HCT116 (cell line): ENCODE data around the gene ERC1. TPM values are rescaled to one million over a fixed set of nuclear protein-coding genes. Genes with fewer than 3 reads are reported as not detected.

Experiments used
- ATAC-seq: fragments of 200-7000 bp; cut with Tn5 transposase; 2 replicates; pipeline ENCODE4 v1.9.1; 2020; ENCODE audit warnings: mild to moderate bottlenecking, moderate library complexity
- BruUV-seq: library from RNA; stranded (reverse); fragments of 400-500 nt; replicated peaks from 2 replicates; lab custom pipeline; 2021; lab: Mats Ljungman, UMichigan
- CTCF ChIA-PET: fragments of 300-600 bp; sonication (Branson Sonifier 250); formaldehyde crosslinking; loops from one replicate; lab custom pipeline; 2021; ENCODE audit warnings: antibody characterized with exemption; lab: Charles Lee
- POLR2A ChIA-PET: fragments of 300-600, 350-600 bp; sonication (Branson Sonifier 250); formaldehyde crosslinking; loops from one replicate; lab custom pipeline; 2021; ENCODE audit warnings: antibody characterized with exemption; lab: Charles Lee
- RAD21 ChIA-PET, 2 experiments: fragments of 300-600 bp; sonication (Branson Sonifier 250); formaldehyde crosslinking; loops; one replicate each; lab custom pipeline; 2023; ENCODE audit warnings: low total read pairs in 2 of 2; ENCODE audit not compliant: uncharacterized antibody in 2 of 2, unreplicated experiment in 2 of 2, low non-redundant PET in 1 of 2; lab: Charles Lee
- DNase-seq: peaks from one replicate; pipeline ENCODE4 v3.0.0-alpha.2; 2010; ENCODE audit warnings: low read depth, low spot score
- H2AFZ ChIP-seq: fragments of 200-600 bp; shearing (Covaris generic), sonication (generic); 2 replicates; pipeline ENCODE4 v1.6.1; 2017; ENCODE audit warnings: low read depth, mixed run types, mixed read lengths, antibody characterized with exemption, low read length; ENCODE audit not compliant: poor library complexity, severe bottlenecking
- H3K27ac ChIP-seq: 2 replicates; pipeline ENCODE4 v1.5.1; 2012; ENCODE audit warnings: low read depth, low read length
- H3K27me3 ChIP-seq: fragments of 200-600 bp; sonication (generic); 2 replicates; pipeline ENCODE4 v1.6.1; 2016; ENCODE audit warnings: mixed run types, low read length, mixed read lengths; ENCODE audit not compliant: insufficient read depth
- H3K36me3 ChIP-seq, 2 experiments: fragments of 200-500 bp in 1 of 2; fragments of 200-600 bp in 1 of 2; sonication (Bioruptor generic) in 1 of 2; sonication (generic) in 1 of 2; 2 replicates each; pipeline versions ENCODE4 v1.5.1 to v1.6.1; 2014 to 2016; ENCODE audit warnings: low read length in 2 of 2, inconsistent platforms in 1 of 2, mixed read lengths in 1 of 2, mixed run types in 1 of 2; ENCODE audit not compliant: insufficient read depth in 2 of 2, control insufficient read depth in 1 of 2
- H3K4me1 ChIP-seq, 2 experiments: fragments of 200-600 bp in 1 of 2; sonication (generic) in 1 of 2; 2 replicates each; pipeline versions ENCODE4 v1.5.1 to v1.6.1; 2012 to 2017; ENCODE audit warnings: low read length in 2 of 2, inconsistent platforms in 1 of 2, mild to moderate bottlenecking in 1 of 2, mixed read lengths in 1 of 2, mixed run types in 1 of 2, moderate library complexity in 1 of 2; ENCODE audit not compliant: insufficient read depth in 2 of 2, control insufficient read depth in 1 of 2
- H3K4me2 ChIP-seq: fragments of 200-600 bp; sonication (generic); 2 replicates; pipeline ENCODE4 v1.6.1; 2017; ENCODE audit warnings: mixed run types, low read length, mixed read lengths
- H3K4me3 ChIP-seq, 2 experiments: fragments of 200-600 bp in 1 of 2; sonication (generic) in 1 of 2; replicated peaks in 1 of 2; 2 replicates each; pipeline ENCODE4 v1.5.1; 2011 to 2016; ENCODE audit warnings: low read length in 2 of 2, control low read depth in 1 of 2, low read depth in 1 of 2, mild to moderate bottlenecking in 1 of 2, mixed read lengths in 1 of 2, mixed run types in 1 of 2
- H3K79me2 ChIP-seq: fragments of 200-600 bp; sonication (generic); 2 replicates; pipeline ENCODE4 v1.6.1; 2017; ENCODE audit warnings: mild to moderate bottlenecking, mixed run types, low read length, moderate library complexity, mixed read lengths; ENCODE audit not compliant: insufficient read depth
- H3K9ac ChIP-seq: fragments of 200-600 bp; sonication (generic); 2 replicates; pipeline ENCODE4 v1.6.1; 2016; ENCODE audit warnings: low read length, mixed read lengths
- H3K9me2 ChIP-seq: fragments of 200-600 bp; sonication (generic), shearing (Covaris generic); 2 replicates; pipeline ENCODE4 v1.6.1; 2017; ENCODE audit warnings: mixed run types, mild to moderate bottlenecking, moderate library complexity; ENCODE audit not compliant: insufficient read depth
- H3K9me3 ChIP-seq, 2 experiments: fragments of 200-500 bp in 1 of 2; fragments of 200-600 bp in 1 of 2; sonication (Bioruptor generic) in 1 of 2; sonication (generic) in 1 of 2; 2 replicates each; pipeline ENCODE4 v1.6.1; 2014 to 2017; ENCODE audit warnings: low read length in 2 of 2, mixed read lengths in 2 of 2, inconsistent platforms in 1 of 2, low read depth in 1 of 2, mild to moderate bottlenecking in 1 of 2, mixed run types in 1 of 2, moderate library complexity in 1 of 2; ENCODE audit not compliant: control insufficient read depth in 1 of 2, insufficient read depth in 1 of 2
- H4K20me1 ChIP-seq: fragments of 200-600 bp; sonication (generic), shearing (Covaris generic); 2 replicates; pipeline ENCODE4 v1.6.1; 2017; ENCODE audit warnings: mixed run types, mild to moderate bottlenecking, moderate library complexity; ENCODE audit not compliant: insufficient read depth
- CBX3 ChIP-seq: IDR thresholded peaks from 2 replicates; pipeline ENCODE4 v1.6.1; 2012; ENCODE audit warnings: low read depth
- CEBPB ChIP-seq: IDR thresholded peaks from 2 replicates; pipeline ENCODE4 v1.6.1; 2012; ENCODE audit warnings: low read depth
- EGR1 ChIP-seq: IDR thresholded peaks from 2 replicates; pipeline ENCODE4 v1.6.1; 2012; ENCODE audit warnings: low read depth
- ELF1 ChIP-seq: IDR thresholded peaks from 2 replicates; pipeline ENCODE4 v1.6.1; 2012; ENCODE audit warnings: low read depth, borderline replicate concordance
- EZH2 ChIP-seq: fragments of 200-600 bp; sonication (generic); IDR thresholded peaks from 2 replicates; pipeline ENCODE4 v1.6.1; 2017; ENCODE audit warnings: antibody characterized with exemption, mixed run types
- FOSL1 ChIP-seq: IDR thresholded peaks from 2 replicates; pipeline ENCODE4 v1.6.1; 2012; ENCODE audit warnings: low read depth
- JUND ChIP-seq: IDR thresholded peaks from 2 replicates; pipeline ENCODE4 v1.6.1; 2012
- MAX ChIP-seq: IDR thresholded peaks from 2 replicates; pipeline ENCODE4 v1.6.1; 2012
- POLR2AphosphoS5 ChIP-seq: IDR thresholded peaks from 2 replicates; pipeline ENCODE4 v1.6.1; 2011; ENCODE audit warnings: mild to moderate bottlenecking, low read depth, low read length, moderate library complexity
- RAD21 ChIP-seq: IDR thresholded peaks from 2 replicates; pipeline ENCODE4 v1.6.1; 2012; ENCODE audit warnings: low read depth, mild to moderate bottlenecking
- SIN3A ChIP-seq: IDR thresholded peaks from 2 replicates; pipeline ENCODE4 v1.6.1; 2012; ENCODE audit warnings: low read depth
- SRF ChIP-seq: IDR thresholded peaks from 2 replicates; pipeline ENCODE4 v1.6.1; 2012; ENCODE audit warnings: low read depth
- TCF7L2 ChIP-seq: IDR thresholded peaks from 2 replicates; pipeline ENCODE4 v1.7.0; 2011; ENCODE audit warnings: borderline replicate concordance, inconsistent platforms; ENCODE audit not compliant: insufficient read depth, insufficient read length; ENCODE audit errors: extremely low read depth
- YY1 ChIP-seq: IDR thresholded peaks from 2 replicates; pipeline ENCODE4 v1.6.1; 2011; ENCODE audit warnings: low read length, low read depth, moderate library complexity, mild to moderate bottlenecking; ENCODE audit not compliant: insufficient replicate concordance; ENCODE audit errors: extremely low read depth
- ZBTB33 ChIP-seq: IDR thresholded peaks from 2 replicates; pipeline ENCODE4 v1.6.1; 2011; ENCODE audit warnings: mild to moderate bottlenecking, low read length, moderate library complexity; ENCODE audit not compliant: insufficient replicate concordance; ENCODE audit errors: extremely low read depth
- ZFX ChIP-seq: fragments of 450-650 bp; IDR thresholded peaks from 2 replicates; pipeline ENCODE4 v1.6.1; 2017
- intact Hi-C: fragments of 100-400 bp; cut with micrococcal nuclease; formaldehyde crosslinking; loops from 2 replicates; pipeline ENCODE4 v1.10.0; 2022
- total RNA-seq: library from RNA; stranded (reverse); gene quantifications from one replicate; pipeline ENCODE4 v1.2.1, GENCODE V29; 2021; ENCODE audit not compliant: unreplicated experiment

The ERC1 gene
- total RNA-seq, 1 experiment from 2014 or later: 41.9 TPM

GRCh38 chr12:1367331-1368291 is 376.6 kb downstream of the ERC1 start:
- Histone ChIP-seq H3K36me3 (no peaks in the 10 kb centered on the region), H4K20me1 (0 out of 2 replicates have a peak, but pooled peaks cover 2% of the 10 kb centered on the region), H3K9me2 (no peaks in the 10 kb centered on the region), H3K4me3 (no peak overlapping the region), H3K4me1 (no peaks in the 10 kb centered on the region), H3K9me3 (no peaks in the 10 kb centered on the region), H3K9ac (no peak overlapping the region), H3K27ac (no peak overlapping the region), H3K79me2 (no peaks in the 10 kb centered on the region), H2AFZ (no peak overlapping the region), H3K27me3 (no peaks in the 10 kb centered on the region), H3K4me2 (no peak overlapping the region)
- no peak for TF ChIP-seq YY1
- no peak for TF ChIP-seq JUND
- TF ChIP-seq POLR2AphosphoS5: no peak
- no peak for TF ChIP-seq EGR1
- ATAC-seq (no peak), DNase-seq (no peak)
- intact Hi-C loops: no loop called here
- POLR2A ChIA-PET: no interaction called here
- CTCF ChIA-PET: no interaction called here
- BruUV-seq: no TSS peak
- RAD21 ChIA-PET: no interaction called here

GRCh38 chr12:1369460-1369859 is 378.4 kb downstream of the ERC1 start:
- no peak for TF ChIP-seq YY1
- TF ChIP-seq CEBPB: no peak
- TF ChIP-seq POLR2AphosphoS5: no peak
- TF ChIP-seq JUND: no peak
- TF ChIP-seq CBX3: no peak
- TF ChIP-seq FOSL1: no peak
- no peak for TF ChIP-seq SRF
- no peak for TF ChIP-seq ELF1
- no peak for TF ChIP-seq RAD21
- TF ChIP-seq ZBTB33: no peak
- no peak for TF ChIP-seq EZH2
- TF ChIP-seq SIN3A: no peak
- no peak for TF ChIP-seq MAX
- TF ChIP-seq TCF7L2: no peak
- no peak for TF ChIP-seq ZFX
- TF ChIP-seq, all 23 proteins: peak for 0
- CTCF ChIA-PET: no interaction called here

More at GRCh38 chr12:1369460-1369859, 378.4 kb downstream of the ERC1 start:
- H3K9ac ChIP-seq: no peak overlapping the region
- POLR2A ChIA-PET: no interaction called here
- 0 out of 2 replicates have a peak, but pooled peaks cover 2% of the 10 kb centered on the region for H4K20me1 ChIP-seq
- H3K27ac ChIP-seq: no peak overlapping the region
- no peaks in the 10 kb centered on the region for H3K4me1 ChIP-seq
- no peak overlapping the region for H3K4me3 ChIP-seq
- intact Hi-C loops: no loop called here
- RAD21 ChIA-PET: no interaction called here
- H3K9me2 ChIP-seq: no peaks in the 10 kb centered on the region
- H2AFZ ChIP-seq: no peak overlapping the region
- no TSS peak for BruUV-seq
- DNase-seq: no peak
- H3K4me2 ChIP-seq: no peak overlapping the region
- no peaks in the 10 kb centered on the region for H3K79me2 ChIP-seq
- no peaks in the 10 kb centered on the region for H3K36me3 ChIP-seq
- H3K9me3 ChIP-seq: no peaks in the 10 kb centered on the region
- no peaks in the 10 kb centered on the region for H3K27me3 ChIP-seq
- no peak for ATAC-seq
